RCC 7860 (cell line): Measurements from ENCODE around the gene FRMD3.

ENCODE experiments used
- DNase-seq: peaks from one replicate; pipeline ENCODE4 v3.0.0-alpha.2; 2015; ENCODE audit warnings: low spot score
- FAIRE-seq: peaks from 2 replicates; lab custom pipeline; 2012; peaks lifted over from hg19 to GRCh38; lab: Jason Lieb, UNC

The FRMD3 gene

DNA sequence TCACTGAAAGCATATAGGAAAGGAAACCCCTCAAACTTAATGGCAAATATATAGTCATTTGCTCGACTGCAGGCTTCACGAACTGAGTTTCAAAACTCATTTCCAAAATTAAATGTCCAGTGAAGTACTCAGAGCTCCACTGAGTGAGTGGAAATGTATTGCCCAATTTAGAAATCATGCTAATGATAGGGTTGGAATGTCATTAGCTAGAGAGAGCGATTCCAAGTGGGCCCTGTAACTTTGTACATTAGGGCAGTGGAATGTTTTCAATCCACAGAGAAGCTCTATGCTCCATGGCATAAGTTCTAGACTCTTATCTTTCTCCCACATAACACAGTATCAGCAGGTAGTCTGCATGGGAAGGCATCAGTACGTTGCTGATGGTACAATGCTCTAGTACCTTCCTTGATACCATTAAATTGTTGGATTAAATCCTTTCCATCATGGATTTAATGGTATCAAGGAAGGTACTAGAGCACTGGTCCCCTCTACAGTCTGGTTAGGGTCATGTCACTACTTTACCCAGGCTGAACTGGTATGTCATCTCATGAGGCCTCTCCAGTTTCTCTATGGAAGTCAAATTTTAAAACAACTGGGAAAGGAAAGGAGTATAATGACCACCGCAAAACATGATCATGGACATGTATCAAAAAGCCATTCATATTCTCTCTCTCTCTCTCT, 292.1 kb downstream of the FRMD3 start:
- FAIRE-seq (no peak), DNase-seq (no peak)

- no peak for DNase-seq
- FAIRE-seq: no peak
Measured at GRCh38 chr9:83242066-83242465, 296.1 kb downstream of the FRMD3 start.

GRCh38 chr9:83240671-83241070, 297.5 kb downstream of the FRMD3 start:
- DNase-seq: no peak
- no peak for FAIRE-seq

DNA sequence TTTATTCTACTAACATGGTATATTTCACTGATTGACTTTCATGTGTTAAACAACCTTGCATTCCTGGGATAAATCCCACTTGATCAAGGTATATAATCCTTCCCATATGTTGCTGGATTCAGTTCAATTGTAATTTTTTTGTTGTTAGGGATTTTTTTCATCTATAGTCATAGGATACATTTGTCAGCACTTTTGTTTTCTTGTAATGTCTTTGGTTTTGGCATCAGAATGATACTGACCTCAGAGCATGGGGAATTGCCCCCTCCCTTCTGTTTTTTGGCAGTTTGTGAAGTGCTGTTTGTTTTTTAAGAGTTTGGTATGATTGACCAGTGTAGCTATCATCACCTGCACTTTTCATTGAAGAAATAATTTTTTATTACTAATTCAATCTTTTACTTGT, 298.5 kb downstream of the FRMD3 start:
- DNase-seq (no peak), FAIRE-seq (no peak)

GRCh38 chr9:83238871-83239640, 299.1 kb downstream of the FRMD3 start:
- no peak for DNase-seq
- FAIRE-seq: no peak

DNA sequence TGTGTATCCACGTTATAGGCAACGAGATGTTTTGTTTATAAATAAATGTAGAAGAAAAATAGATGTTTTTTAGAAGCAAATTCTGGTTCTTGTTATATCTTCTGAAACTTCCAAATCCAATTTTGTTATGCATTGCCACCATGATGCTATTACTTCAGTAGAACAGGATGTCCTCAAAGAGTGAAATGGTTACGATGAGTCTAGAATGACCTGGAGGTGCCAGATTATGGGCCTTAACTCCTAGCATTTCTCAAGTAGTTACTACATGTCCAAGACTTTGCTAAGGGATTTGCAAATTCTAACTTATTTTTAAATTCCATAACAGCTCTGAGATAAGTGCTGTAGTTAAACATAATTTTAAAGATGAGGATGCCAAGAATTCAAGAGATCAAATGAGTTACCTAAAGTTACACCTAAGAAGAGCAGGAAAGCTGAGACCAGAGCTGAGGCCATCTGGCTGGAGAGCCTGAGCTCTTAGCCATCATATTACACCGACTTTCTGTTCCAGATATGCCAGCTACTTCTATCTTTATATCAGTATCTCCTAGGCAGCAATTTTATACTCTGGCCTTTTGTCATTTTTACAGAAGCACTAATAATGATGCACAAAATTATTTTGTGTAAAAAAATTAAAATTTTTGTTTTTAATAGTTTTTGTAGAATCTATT, 302.0 kb downstream of the FRMD3 start:
- no peak for FAIRE-seq
- DNase-seq: no peak

DNA sequence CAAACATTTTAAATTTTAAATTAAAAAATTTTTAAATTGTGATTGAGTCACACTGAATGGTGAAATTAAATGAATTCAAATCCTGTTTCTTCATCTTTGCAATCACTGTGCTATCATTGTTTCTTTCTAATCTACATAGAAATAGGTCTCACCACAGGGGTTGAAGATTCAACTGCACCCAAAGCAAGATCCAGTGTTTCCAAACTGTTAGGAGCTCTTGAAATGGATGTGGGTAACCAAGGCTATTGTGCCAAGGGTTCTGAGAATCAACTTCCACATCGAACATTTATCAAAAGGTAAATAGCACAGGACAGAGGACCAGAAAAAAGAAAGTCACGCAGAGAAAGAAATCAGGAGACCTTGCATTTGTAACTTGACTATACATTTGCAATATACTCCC, 302.7 kb downstream of the FRMD3 start:
- no peak for FAIRE-seq

DNA sequence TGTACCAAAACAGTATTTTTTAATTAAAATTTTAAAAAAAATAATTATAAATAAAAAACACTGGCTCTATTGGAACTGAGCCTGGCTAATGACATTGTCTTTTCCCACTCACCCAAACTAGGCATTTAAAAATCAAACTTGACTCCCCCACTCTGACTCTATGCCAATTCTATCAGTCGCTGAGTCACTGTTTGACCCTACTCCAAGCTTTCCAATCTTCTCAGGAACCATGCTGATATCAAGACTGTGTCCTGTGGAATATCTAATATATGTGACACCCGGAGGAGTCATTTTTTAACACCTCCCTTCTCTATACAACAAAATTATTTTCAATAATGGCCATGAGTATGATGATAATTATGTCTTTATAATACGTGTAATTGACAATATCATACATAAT, 303.7 kb downstream of the FRMD3 start:
- FAIRE-seq: peak; percentile 87
- peak; percentile 28 for DNase-seq

More for the DNA sequence above, 302.7 kb downstream of the FRMD3 start:
- no peak for DNase-seq

DNA sequence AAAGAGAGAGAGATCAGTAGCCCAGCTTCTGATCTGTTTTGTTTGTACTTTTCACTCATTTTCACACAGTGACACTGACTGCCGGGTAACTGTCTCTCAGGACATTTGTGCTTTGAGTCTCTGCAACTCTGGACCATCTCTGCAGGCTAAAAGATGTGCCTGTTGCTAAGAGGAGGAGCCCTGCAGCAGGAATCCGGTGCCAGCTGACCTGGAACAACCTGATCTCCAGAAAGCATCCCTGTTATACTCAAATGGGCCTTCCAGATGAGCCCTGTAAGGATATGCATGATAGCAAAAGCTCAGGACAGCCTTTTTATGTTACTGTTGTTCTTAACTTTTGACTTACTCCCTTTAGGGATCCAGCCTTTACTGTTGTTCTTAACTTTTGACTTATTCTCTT, 304.6 kb downstream of the FRMD3 start:
- no peak for DNase-seq
- FAIRE-seq: no peak

DNA sequence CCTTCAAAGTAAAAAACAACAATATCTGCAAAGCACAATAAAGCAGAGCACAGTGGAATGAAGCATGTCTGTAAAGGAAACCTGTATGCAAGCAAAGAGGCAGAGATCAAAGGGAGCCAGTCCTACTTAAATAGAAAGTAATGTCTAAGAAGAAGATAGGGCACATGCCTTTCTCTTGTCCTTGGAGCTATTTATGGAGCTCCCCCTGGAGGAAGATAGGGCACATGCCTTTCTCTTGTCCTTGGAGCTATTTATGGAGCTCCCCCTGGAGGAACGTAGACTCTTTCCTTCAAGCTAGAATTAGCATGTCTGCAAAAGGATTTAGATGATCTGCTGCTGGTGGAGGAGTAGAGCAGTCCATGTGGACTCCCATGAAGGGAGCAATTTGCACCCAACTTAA, 307.2 kb downstream of the FRMD3 start:
- FAIRE-seq: no peak
- no peak for DNase-seq

DNA sequence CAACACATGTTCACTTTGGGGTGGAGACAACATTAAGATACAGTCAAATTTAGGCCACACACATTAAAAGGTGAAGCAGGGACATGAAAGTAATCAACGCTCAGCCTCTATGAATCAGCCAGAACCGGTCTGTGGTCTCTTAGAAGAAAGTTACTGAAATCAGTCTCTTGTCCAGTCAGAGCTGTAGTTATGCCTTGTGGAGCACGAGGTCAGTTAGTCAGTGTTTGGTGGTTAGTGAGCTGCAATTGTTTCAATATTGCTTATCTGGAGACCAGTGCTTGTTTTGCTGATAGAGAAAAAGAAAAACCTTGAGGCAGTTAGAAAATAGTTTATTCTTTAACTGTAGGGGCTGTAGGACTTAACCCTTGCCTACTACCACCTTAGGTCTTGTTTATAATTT, 317.5 kb downstream of the FRMD3 start:
- DNase-seq: peak; percentile 94
- peak; percentile 99 for FAIRE-seq

- no peak for FAIRE-seq
- DNase-seq: peak; percentile 22
Measured at GRCh38 chr9:83219924-83220438, 318.2 kb downstream of the FRMD3 start.

GRCh38 chr9:83219154-83219923, 318.9 kb downstream of the FRMD3 start:
- peak; percentile 74 for DNase-seq
- FAIRE-seq: peak; percentile 87

DNA sequence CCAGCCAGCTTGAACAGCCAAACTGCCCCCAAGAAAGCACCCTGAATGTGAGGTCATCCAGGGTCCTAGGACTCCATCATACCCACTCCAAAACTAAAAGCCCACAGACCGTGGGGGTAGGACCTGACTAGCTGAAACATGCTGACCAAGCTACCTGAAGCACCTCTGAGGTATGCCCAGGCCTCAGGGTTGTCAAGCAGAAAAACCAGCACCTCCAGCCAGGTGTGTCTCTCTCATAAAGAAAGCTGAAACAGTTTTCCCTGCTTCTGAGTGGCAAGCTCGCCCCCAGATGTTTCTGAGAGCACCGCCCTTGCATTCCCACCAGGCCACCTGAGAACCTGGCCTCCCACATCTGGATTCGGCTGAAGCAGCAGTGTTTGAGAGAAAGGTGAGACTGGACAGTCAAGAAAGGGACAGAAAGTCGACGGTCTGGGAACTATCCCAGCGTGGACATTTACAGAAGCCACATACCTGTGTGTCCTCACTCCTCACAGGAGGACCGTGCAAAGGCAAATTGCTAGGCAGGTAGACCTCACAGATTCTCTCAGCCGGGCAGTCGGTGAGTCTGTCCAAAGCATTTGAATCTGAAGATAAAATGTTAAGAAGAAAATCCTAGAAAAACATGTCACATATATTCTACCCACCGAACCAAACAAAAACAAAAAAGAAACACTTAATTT, 319.6 kb downstream of the FRMD3 start:
- FAIRE-seq (no peak), DNase-seq (no peak)

GRCh38 chr9:83209188-83209731, 328.9 kb downstream of the FRMD3 start:
- no peak for FAIRE-seq

GRCh38 chr9:83208065-83208850, 329.9 kb downstream of the FRMD3 start:
- FAIRE-seq: no peak
- peak; percentile 14 for DNase-seq

More at GRCh38 chr9:83209188-83209731, 328.9 kb downstream of the FRMD3 start:
- no peak for DNase-seq

DNA sequence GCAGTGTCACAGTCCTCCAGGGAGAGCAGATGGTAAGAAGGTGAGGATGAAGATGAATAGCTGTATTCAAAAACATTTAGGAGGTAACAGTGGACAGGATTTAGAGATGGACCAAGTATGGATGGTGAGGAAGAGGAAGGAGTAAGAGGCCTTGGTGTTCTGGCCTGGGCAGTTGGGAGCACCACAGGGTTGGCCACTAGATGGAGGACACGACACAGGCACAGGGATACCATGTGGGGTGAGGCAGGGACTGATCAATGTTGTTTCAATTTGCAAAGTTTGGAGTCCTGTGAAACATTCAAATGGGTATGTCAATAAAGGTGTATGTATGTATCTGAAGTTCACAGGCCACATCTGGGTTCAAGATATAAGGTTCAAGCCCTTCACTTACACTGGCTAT, 334.2 kb downstream of the FRMD3 start:
- DNase-seq: no peak
- no peak for FAIRE-seq

DNA sequence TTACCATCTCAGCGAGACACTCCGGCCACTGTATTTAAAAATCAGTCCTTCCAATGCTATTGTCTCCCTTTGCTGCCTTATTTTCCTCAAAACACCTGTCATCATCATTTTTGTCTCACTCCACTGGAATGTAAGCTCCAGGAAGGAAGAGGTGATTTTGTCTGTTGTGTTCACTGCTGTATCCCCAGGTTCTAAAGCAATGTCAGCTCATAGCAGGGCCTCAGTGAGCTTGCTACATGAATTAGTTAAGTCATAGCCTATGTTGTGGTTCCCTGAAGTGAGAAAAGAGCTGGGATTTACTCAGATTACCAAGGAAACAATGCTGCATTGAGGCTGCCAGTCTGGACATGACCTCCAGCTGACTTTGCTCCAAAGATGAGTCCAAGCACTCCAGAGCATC, 337.7 kb downstream of the FRMD3 start:
- FAIRE-seq (no peak), DNase-seq (no peak)

DNA sequence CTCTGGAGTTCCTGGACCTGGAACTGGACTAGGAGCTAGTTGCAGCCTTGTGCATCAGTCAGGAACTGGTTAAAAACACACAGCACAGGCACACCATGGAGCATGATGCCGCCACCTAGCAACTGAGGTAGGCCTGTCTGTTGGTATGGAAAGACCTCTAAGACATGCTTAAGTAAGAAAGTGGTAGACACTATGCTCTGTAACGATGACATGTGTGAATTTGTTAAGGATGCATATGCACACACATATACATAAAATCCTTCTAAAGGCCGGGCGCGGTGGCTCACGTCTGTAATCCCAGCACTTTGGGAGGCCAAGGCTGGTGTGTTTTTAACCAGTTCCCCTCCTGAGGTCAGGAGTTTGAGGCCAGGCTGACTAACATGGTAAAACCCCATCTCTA, 338.4 kb downstream of the FRMD3 start:
- DNase-seq (no peak), FAIRE-seq (no peak)
